HepG2 (cell line): ENCODE results near the gene MLNR. TPM values are rescaled to one million over a fixed set of nuclear protein-coding genes. Genes with fewer than 3 reads are reported as not detected.

ENCODE experiments used
- ATAC-seq: fragments of 200-7000 bp; cut with Tn5 transposase; 3 replicates; pipeline ENCODE4 v1.9.1; 2020; ENCODE audit warnings: mild to moderate bottlenecking, moderate library complexity
- BruUV-seq: library from RNA; stranded (reverse); fragments of 400-500 nt; replicated peaks from 2 replicates; lab custom pipeline; 2021; lab: Mats Ljungman, UMichigan
- CTCF ChIA-PET: fragments of 300-600 bp; formaldehyde crosslinking; extraction: SDS; loops from one replicate; lab custom pipeline; 2021; ENCODE audit warnings: low total read pairs, inconsistent platforms, low intra/inter-chr PET ratio; lab: Yijun Ruan, JAX
- POLR2A ChIA-PET: fragments of 350-600 bp; sonication (Branson Sonifier 250); formaldehyde crosslinking; loops from one replicate; lab custom pipeline; 2020; ENCODE audit warnings: antibody characterized with exemption, inconsistent platforms; lab: Yijun Ruan, JAX
- DNase-seq: peaks from one replicate; pipeline ENCODE4 v3.0.0-alpha.2; 2015; ENCODE audit warnings: low spot score
- FAIRE-seq: peaks from 3 replicates; lab custom pipeline; 2011; peaks lifted over from hg19 to GRCh38; lab: Jason Lieb, UNC
- H2AFZ ChIP-seq: one replicate; pipeline ENCODE4 v1.6.1; 2011; ENCODE audit warnings: low read length, inconsistent platforms
- H3K27ac ChIP-seq: fragments of 300-600 bp; 3 replicates; pipeline ENCODE4 v1.8.0; 2011; ENCODE audit warnings: mixed run types, mild to moderate bottlenecking, mixed read lengths, low read length, inconsistent platforms; ENCODE audit not compliant: insufficient read depth; ENCODE audit errors: extremely low read length
- H3K27me3 ChIP-seq, 2 experiments: fragments of 200-600 bp in 1 of 2; 2 replicates in 1 of 2; 3 replicates in 1 of 2; pipeline versions ENCODE4 v1.6.0 to v1.8.0; 2011; ENCODE audit warnings: low read length in 2 of 2, mild to moderate bottlenecking in 2 of 2, moderate library complexity in 2 of 2, inconsistent platforms in 1 of 2; ENCODE audit not compliant: insufficient read depth in 2 of 2, control insufficient read depth in 1 of 2
- H3K36me3 ChIP-seq, 2 experiments: fragments of 200-600 bp in 1 of 2; replicated peaks in 1 of 2; 2 replicates in 1 of 2; 3 replicates in 1 of 2; pipeline versions ENCODE4 v1.5.1 to v1.8.0; 2011; ENCODE audit warnings: low read length in 2 of 2, inconsistent platforms in 1 of 2; ENCODE audit not compliant: insufficient read depth in 2 of 2, control insufficient read depth in 1 of 2
- H3K4me1 ChIP-seq: 2 replicates; pipeline ENCODE4 v1.5.1; 2012; ENCODE audit warnings: low read length, inconsistent platforms; ENCODE audit not compliant: insufficient read depth
- H3K4me2 ChIP-seq: 2 replicates; pipeline ENCODE4 v1.6.0; 2011; ENCODE audit warnings: low read depth, low read length, inconsistent platforms
- H3K4me3 ChIP-seq, 3 experiments: fragments of 200-600 bp in 1 of 3; sonication (generic), shearing (Covaris generic) in 1 of 3; replicated peaks in 1 of 3; 2 replicates each; pipeline ENCODE4 v1.5.1; 2011 to 2016; ENCODE audit warnings: low read length in 3 of 3, inconsistent platforms in 2 of 3, low read depth in 2 of 3, mild to moderate bottlenecking in 2 of 3, control low read depth in 1 of 3, mixed read lengths in 1 of 3; ENCODE audit not compliant: insufficient read depth in 1 of 3
- H3K79me2 ChIP-seq: one replicate; pipeline ENCODE4 v1.6.1; 2011; ENCODE audit warnings: low read length, inconsistent platforms; ENCODE audit not compliant: insufficient read depth
- H3K9ac ChIP-seq: 2 replicates; pipeline ENCODE4 v1.6.0; 2011; ENCODE audit warnings: mild to moderate bottlenecking, low read depth, low read length, inconsistent platforms; ENCODE audit not compliant: insufficient read depth
- H3K9me3 ChIP-seq: 2 replicates; pipeline ENCODE4 v1.5.1; 2012; ENCODE audit warnings: mild to moderate bottlenecking, low read length
- H4K20me1 ChIP-seq: 2 replicates; pipeline ENCODE4 v1.6.0; 2011; ENCODE audit warnings: inconsistent platforms, mild to moderate bottlenecking, low read length, moderate library complexity; ENCODE audit not compliant: insufficient read depth
- GATAD2A ChIP-seq: IDR thresholded peaks from 2 replicates; pipeline ENCODE4 v1.6.1; 2016
- TEAD3 ChIP-seq: optimal IDR thresholded peaks from 2 replicates; pipeline ENCODE3; 2016; ENCODE audit warnings: borderline replicate concordance
- ZFP91 ChIP-seq: sonication (generic); formaldehyde crosslinking; IDR thresholded peaks from 2 replicates; pipeline ENCODE4 v1.9.0; 2022; ENCODE audit warnings: missing genetic modification reagents, mild to moderate bottlenecking, borderline replicate concordance
- ZNF44 ChIP-seq: sonication (generic); formaldehyde crosslinking; IDR thresholded peaks from 2 replicates; pipeline ENCODE4 v1.5.1; 2020; ENCODE audit warnings: mild to moderate bottlenecking, missing genetic modification reagents
- WGBS: methylation state at CpG from one replicate; pipeline ENCODE4 v1.1.6; 2017; ENCODE audit warnings: low lambda C conversion rate; 5-methylcytosine and 5-hydroxymethylcytosine counted together
- in situ Hi-C: cut with HindIII; loops from 2 replicates; pipeline ENCODE4 v1.10.0; 2017; ENCODE audit warnings: low pct_unique_long_range_greater_than_20kb; ENCODE audit not compliant: extremely low pct_ligation_motif_present
- intact Hi-C: fragments of 100-400 bp; cut with micrococcal nuclease; formaldehyde crosslinking; loops from one replicate; pipeline ENCODE4 v1.10.0; 2022; ENCODE audit not compliant: unreplicated experiment
- polyA plus RNA-seq, 8 experiments: library from polyadenylated mRNA; depleted of rRNA in 3 of 8; stranded (reverse) in 7 of 8; unstranded in 1 of 8; fragments of >200 nt; fragmentation: Illumina TruSeq in 4 of 8; extraction: Trizol in 4 of 8; gene quantifications; 2 replicates each; pipeline versions ENCODE4 v1.2.1 to v1.2.3, GENCODE V29; 2011 to 2016; ENCODE audit warnings: low read depth in 4 of 8, missing spikeins in 1 of 8, mixed read lengths in 1 of 8; ENCODE audit not compliant: insufficient read depth in 1 of 8
- total RNA-seq, 5 experiments: library from RNA; depleted of rRNA; stranded (reverse); fragments of >200 nt; fragmentation: Illumina TruSeq; extraction: Trizol; gene quantifications; 2 replicates each; pipeline ENCODE4 v1.2.3, GENCODE V29; 2016; ENCODE audit warnings: low read depth in 1 of 5
- TF ChIP-seq, protein P1 (sequence below): sonication (generic); formaldehyde crosslinking; IDR thresholded peaks from 2 replicates; pipeline ENCODE4 v1.5.1; 2020; ENCODE audit warnings: mild to moderate bottlenecking, missing genetic modification reagents, borderline replicate concordance
- TF ChIP-seq, protein P2 (sequence below): sonication (generic); formaldehyde crosslinking; conservative IDR thresholded peaks from 2 replicates; pipeline ENCODE4 v1.4.0; 2020; ENCODE audit warnings: missing genetic modification reagents

Gene MLNR
- total and polyA plus RNA-seq, 2 of the 13 experiments (the other 11 are each of a cell fraction or from before 2014, with no cell fraction given) = 0.46 TPM; not detected in 1

DNA sequence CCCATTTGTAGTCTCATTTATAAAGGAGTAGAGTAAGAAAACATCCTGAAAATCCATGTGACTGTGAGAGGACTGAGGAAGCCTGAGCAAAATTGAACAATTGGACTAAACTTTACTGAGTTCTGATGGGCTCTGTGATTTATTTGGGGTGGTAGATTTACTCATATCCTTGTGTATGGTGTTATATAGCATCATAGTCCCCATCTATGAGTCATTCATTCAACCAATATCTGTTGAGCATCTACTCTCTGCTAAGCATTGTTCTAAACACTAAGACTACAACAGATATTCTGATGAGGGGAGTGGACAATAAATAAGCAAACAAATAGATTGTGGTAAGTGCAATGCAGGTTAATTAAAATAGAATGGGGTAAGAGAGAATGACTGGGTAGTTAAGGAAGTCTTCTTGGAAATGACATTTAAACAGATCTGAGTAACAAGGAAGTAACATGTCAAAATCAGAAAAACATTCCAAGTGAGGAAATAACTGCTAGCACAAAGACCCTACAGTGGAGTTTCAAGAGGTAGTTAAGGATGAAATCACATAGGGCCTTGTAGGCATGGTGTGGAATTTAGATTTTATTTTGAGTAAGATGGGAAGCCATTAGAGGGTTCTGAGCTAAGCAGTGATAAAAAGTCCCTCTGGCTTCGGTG is 36.3 kb upstream of the MLNR start (continued):
- TF ChIP-seq, protein P1, sequence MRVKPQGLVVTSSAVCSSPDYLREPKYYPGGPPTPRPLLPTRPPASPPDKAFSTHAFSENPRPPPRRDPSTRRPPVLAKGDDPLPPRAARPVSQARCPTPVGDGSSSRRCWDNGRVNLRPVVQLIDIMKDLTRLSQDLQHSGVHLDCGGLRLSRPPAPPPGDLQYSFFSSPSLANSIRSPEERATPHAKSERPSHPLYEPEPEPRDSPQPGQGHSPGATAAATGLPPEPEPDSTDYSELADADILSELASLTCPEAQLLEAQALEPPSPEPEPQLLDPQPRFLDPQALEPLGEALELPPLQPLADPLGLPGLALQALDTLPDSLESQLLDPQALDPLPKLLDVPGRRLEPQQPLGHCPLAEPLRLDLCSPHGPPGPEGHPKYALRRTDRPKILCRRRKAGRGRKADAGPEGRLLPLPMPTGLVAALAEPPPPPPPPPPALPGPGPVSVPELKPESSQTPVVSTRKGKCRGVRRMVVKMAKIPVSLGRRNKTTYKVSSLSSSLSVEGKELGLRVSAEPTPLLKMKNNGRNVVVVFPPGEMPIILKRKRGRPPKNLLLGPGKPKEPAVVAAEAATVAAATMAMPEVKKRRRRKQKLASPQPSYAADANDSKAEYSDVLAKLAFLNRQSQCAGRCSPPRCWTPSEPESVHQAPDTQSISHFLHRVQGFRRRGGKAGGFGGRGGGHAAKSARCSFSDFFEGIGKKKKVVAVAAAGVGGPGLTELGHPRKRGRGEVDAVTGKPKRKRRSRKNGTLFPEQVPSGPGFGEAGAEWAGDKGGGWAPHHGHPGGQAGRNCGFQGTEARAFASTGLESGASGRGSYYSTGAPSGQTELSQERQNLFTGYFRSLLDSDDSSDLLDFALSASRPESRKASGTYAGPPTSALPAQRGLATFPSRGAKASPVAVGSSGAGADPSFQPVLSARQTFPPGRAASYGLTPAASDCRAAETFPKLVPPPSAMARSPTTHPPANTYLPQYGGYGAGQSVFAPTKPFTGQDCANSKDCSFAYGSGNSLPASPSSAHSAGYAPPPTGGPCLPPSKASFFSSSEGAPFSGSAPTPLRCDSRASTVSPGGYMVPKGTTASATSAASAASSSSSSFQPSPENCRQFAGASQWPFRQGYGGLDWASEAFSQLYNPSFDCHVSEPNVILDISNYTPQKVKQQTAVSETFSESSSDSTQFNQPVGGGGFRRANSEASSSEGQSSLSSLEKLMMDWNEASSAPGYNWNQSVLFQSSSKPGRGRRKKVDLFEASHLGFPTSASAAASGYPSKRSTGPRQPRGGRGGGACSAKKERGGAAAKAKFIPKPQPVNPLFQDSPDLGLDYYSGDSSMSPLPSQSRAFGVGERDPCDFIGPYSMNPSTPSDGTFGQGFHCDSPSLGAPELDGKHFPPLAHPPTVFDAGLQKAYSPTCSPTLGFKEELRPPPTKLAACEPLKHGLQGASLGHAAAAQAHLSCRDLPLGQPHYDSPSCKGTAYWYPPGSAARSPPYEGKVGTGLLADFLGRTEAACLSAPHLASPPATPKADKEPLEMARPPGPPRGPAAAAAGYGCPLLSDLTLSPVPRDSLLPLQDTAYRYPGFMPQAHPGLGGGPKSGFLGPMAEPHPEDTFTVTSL (CRISPR knock-in tag) = no peak
- no peak for TF ChIP-seq GATAD2A (CRISPR knock-in tag)
- TF ChIP-seq ZFP91 = no peak

- ATAC-seq = no peak
- Histone ChIP-seq H3K9me3 (no peaks in the 10 kb centered on the region), H4K20me1 (no peaks in the 10 kb centered on the region), H3K27ac (no peak overlapping the region), H3K79me2 (no peaks in the 10 kb centered on the region), H3K9ac (no peak overlapping the region), H3K4me1 (no peaks in the 10 kb centered on the region), H3K4me2 (no peak overlapping the region), H3K27me3 (no peaks in the 10 kb centered on the region), H2AFZ (no peak overlapping the region), H3K36me3 (peaks cover 7 to 59% of the 10 kb centered on the region in 2 experiments; a peak in 4 of 5 replicates), H3K4me3 (no peak overlapping the region)
- intact Hi-C loops = no loop called here
- FAIRE-seq = no peak
- ChIA-PET POLR2A (no interaction called here), CTCF (no interaction called here)
- in situ Hi-C loops = no loop called here
- DNase-seq = no peak
- TF ChIP-seq, protein P2, sequence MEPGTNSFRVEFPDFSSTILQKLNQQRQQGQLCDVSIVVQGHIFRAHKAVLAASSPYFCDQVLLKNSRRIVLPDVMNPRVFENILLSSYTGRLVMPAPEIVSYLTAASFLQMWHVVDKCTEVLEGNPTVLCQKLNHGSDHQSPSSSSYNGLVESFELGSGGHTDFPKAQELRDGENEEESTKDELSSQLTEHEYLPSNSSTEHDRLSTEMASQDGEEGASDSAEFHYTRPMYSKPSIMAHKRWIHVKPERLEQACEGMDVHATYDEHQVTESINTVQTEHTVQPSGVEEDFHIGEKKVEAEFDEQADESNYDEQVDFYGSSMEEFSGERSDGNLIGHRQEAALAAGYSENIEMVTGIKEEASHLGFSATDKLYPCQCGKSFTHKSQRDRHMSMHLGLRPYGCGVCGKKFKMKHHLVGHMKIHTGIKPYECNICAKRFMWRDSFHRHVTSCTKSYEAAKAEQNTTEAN (CRISPR knock-in tag) = no peak
- TF ChIP-seq TEAD3 (CRISPR knock-in tag) (no peak), ZNF44 (CRISPR knock-in tag) (no peak)
- BruUV-seq = no TSS peak
- 89% methylated on average over 4 of the region's 4 CpGs for WGBS
Observed at GRCh38 chr13:49184621-49185020, 35.5 kb upstream of the MLNR start.
